Measurements from ENCODE around the gene EGFL8. TPM values are rescaled to one million over a fixed set of nuclear protein-coding genes. Genes with fewer than 3 reads are reported as not detected.
"Not testable (repeated sequence)": the region's sequence is repeated elsewhere in the genome, so short reads cannot be mapped to it uniquely, and the experiment has no call there.

The EGFL8 gene
- total and polyA plus RNA-seq, 8 donors, result 2.2 to 46.8 (median 6.0) TPM

GRCh38 chr6:32202186-32202585 is 37.8 kb downstream of the EGFL8 start:
- no peaks in the 10 kb centered on the region for H3K36me3 ChIP-seq
- no peak overlapping the region for H3K4me3 ChIP-seq
- 67 to 82% methylated on average over 9 of the region's 9 CpGs for WGBS, 2 donors

GRCh38 chr6:32203426-32204267 is 39.3 kb downstream of the EGFL8 start:
- no peak for DNase-seq
- Histone ChIP-seq H3K9me3 (no peaks in the 10 kb centered on the region), H3K36me3 (no peaks in the 10 kb centered on the region), H3K4me3 (no peak overlapping the region), H3K4me1 (no peaks in the 10 kb centered on the region), H3K27ac (no peak overlapping the region), H3K27me3 (no peaks in the 10 kb centered on the region)
- ATAC-seq, result no peak
- no peak for TF ChIP-seq CTCF (IDR thresholded peaks at IDR 0.05)
- no peak for FAIRE-seq
- intact Hi-C loops (cut with DNase I), result no loop called here
- 55 to 69% methylated on average over 9 of the region's 9 CpGs for WGBS, 2 donors

More at GRCh38 chr6:32202186-32202585, 37.8 kb downstream of the EGFL8 start:
- Histone ChIP-seq H3K4me1 (peaks cover 0 to 2% (median 0%) of the 10 kb centered on the region in 3 donors), H3K27me3 (no peaks in the 10 kb centered on the region), H3K9me3 (no peaks in the 10 kb centered on the region), H3K27ac (no peak overlapping the region)
- no peak for ATAC-seq
- intact Hi-C loops (cut with DNase I), result no loop called here
- DNase-seq, result peak in 1 of 6 donors; percentile 42
- no peak for FAIRE-seq
- TF ChIP-seq CTCF (IDR thresholded peaks at IDR 0.05), result no peak

- no peaks in the 10 kb centered on the region for H3K9me3 ChIP-seq
- no peak for TF ChIP-seq CTCF (IDR thresholded peaks at IDR 0.05)
- no peak overlapping the region for H3K4me3 ChIP-seq
- H3K36me3 ChIP-seq, result no peaks in the 10 kb centered on the region
- no peak for ATAC-seq
- DNase-seq, result no peak
- H3K27me3 ChIP-seq, result no peaks in the 10 kb centered on the region
- H3K4me1 ChIP-seq, result no peaks in the 10 kb centered on the region
- WGBS, 2 donors, result 74 to 83% methylated on average over 3 of the region's 3 CpGs
- no peak overlapping the region for H3K27ac ChIP-seq
- intact Hi-C loops (cut with DNase I), result no loop called here
- FAIRE-seq, result no peak
These were observed 39.9 kb downstream of the EGFL8 start for GRCh38 chr6:32204268-32204715.

GRCh38 chr6:32208996-32209395 is 44.6 kb downstream of the EGFL8 start:
- Histone ChIP-seq H3K27me3 (no peaks in the 10 kb centered on the region), H3K36me3 (no peaks in the 10 kb centered on the region), H3K9me3 (no peaks in the 10 kb centered on the region), H3K4me3 (no peak overlapping the region), H3K27ac (no peak overlapping the region), H3K4me1 (no peaks in the 10 kb centered on the region)
- FAIRE-seq (no peak), ATAC-seq (no peak), DNase-seq (no peak)
- intact Hi-C loops (cut with DNase I), result no loop called here
- no peak for TF ChIP-seq CTCF (IDR thresholded peaks at IDR 0.05)
- 39 to 54% methylated on average over 1 of the region's 1 CpG for WGBS, 2 donors

GRCh38 chr6:32210191-32210601 is 45.8 kb downstream of the EGFL8 start:
- ATAC-seq (no peak), DNase-seq (no peak), FAIRE-seq (no peak)
- Histone ChIP-seq H3K9me3 (no peaks in the 10 kb centered on the region), H3K4me1 (no peaks in the 10 kb centered on the region), H3K27me3 (no peaks in the 10 kb centered on the region), H3K27ac (no peak overlapping the region), H3K36me3 (no peaks in the 10 kb centered on the region), H3K4me3 (no peak overlapping the region)
- no peak for TF ChIP-seq CTCF (IDR thresholded peaks at IDR 0.05)
- intact Hi-C loops (cut with DNase I), result no loop called here
- 70 to 76% methylated on average over 5 of the region's 5 CpGs for WGBS, 2 donors

- H3K4me1 ChIP-seq; H3K27ac ChIP-seq; H3K9me3 ChIP-seq; H3K4me3 ChIP-seq; DNase-seq; FAIRE-seq; H3K27me3 ChIP-seq; intact Hi-C loops (cut with DNase I); ATAC-seq; H3K36me3 ChIP-seq: not testable (repeated sequence)
- 78 to 80% methylated on average over 4 of the region's 4 CpGs for WGBS, 2 donors
These were observed 47.0 kb downstream of the EGFL8 start for GRCh38 chr6:32211432-32211831.
